GM12878 (cell line): ENCODE results near the gene MRPL42. TPM values are rescaled to one million over a fixed set of nuclear protein-coding genes. Genes with fewer than 3 reads are reported as not detected.
A peak's percentile ranks its signal among the peaks of the same experiment; 100 is the strongest.

Experiments
- ATF7 ChIP-seq: fragments of 450-650 bp; IDR thresholded peaks from 2 replicates; pipeline ENCODE4 v1.6.1; 2016; ENCODE audit warnings: low read depth, mild to moderate bottlenecking
- CEBPB ChIP-seq, 2 experiments: fragments of 150-350 bp in 1 of 2; IDR thresholded peaks; 2 replicates each; pipeline ENCODE4 v1.6.1; 2012 to 2014; ENCODE audit warnings: low read depth in 2 of 2, low read length in 2 of 2, borderline replicate concordance in 1 of 2, inconsistent platforms in 1 of 2
- EGR1 ChIP-seq, 2 experiments: IDR thresholded peaks; 1 replicate in 1 of 2; 2 replicates in 1 of 2; pipeline ENCODE4 v1.6.1; 2011 to 2012; ENCODE audit warnings: low read depth in 2 of 2, low read length in 2 of 2, borderline replicate concordance in 1 of 2, mild to moderate bottlenecking in 1 of 2, moderate library complexity in 1 of 2
- EP300 ChIP-seq, 2 experiments: fragments of 150-350 bp in 1 of 2; IDR thresholded peaks; 2 replicates each; pipeline ENCODE4 v1.6.1; 2011 to 2012; ENCODE audit warnings: low read depth in 2 of 2, low read length in 2 of 2, borderline replicate concordance in 1 of 2, improper control_type of control experiment in 1 of 2, inconsistent platforms in 1 of 2; ENCODE audit not compliant: control insufficient read depth in 1 of 2
- KLF5 ChIP-seq: fragments of 450-650 bp; IDR thresholded peaks from 2 replicates; pipeline ENCODE4 v1.6.1; 2014; ENCODE audit warnings: mild to moderate bottlenecking; ENCODE audit not compliant: partially characterized antibody
- MLLT1 ChIP-seq: fragments of 450-650 bp; IDR thresholded peaks from 2 replicates; pipeline ENCODE4 v1.6.1; 2016; ENCODE audit warnings: mild to moderate bottlenecking
- MXI1 ChIP-seq: fragments of 150-350 bp; IDR thresholded peaks from 2 replicates; pipeline ENCODE4 v1.6.1; 2011; ENCODE audit warnings: low read depth, mild to moderate bottlenecking, inconsistent platforms, low read length, improper control_type of control experiment
- MYC ChIP-seq: IDR thresholded peaks from 2 replicates; pipeline ENCODE4 v1.6.1; 2011; ENCODE audit warnings: mild to moderate bottlenecking, low read length, moderate library complexity, inconsistent platforms; ENCODE audit not compliant: insufficient read depth, insufficient replicate concordance, insufficient read length, severe bottlenecking
- RCOR1 ChIP-seq: conservative IDR thresholded peaks from 2 replicates; pipeline ENCODE4 v1.6.1; 2012; ENCODE audit warnings: low read depth, low read length, improper control_type of control experiment
- RFX5 ChIP-seq: IDR thresholded peaks from 2 replicates; pipeline ENCODE4 v1.6.1; 2011; ENCODE audit warnings: low read depth, low read length, improper control_type of control experiment
- SP1 ChIP-seq: IDR thresholded peaks from one replicate; pipeline ENCODE4 v1.6.1; 2011; ENCODE audit warnings: low read depth, low read length
- SREBF1 ChIP-seq: IDR thresholded peaks from 2 replicates; pipeline ENCODE4 v1.6.1; 2012; ENCODE audit warnings: mild to moderate bottlenecking, low read length
- ZNF207 ChIP-seq: fragments of 450-650 bp; IDR thresholded peaks from 2 replicates; pipeline ENCODE4 v1.6.1; 2014; ENCODE audit warnings: antibody characterized with exemption, mild to moderate bottlenecking, borderline replicate concordance
- polyA plus RNA-seq, 11 experiments: library from polyadenylated mRNA; depleted of rRNA in 4 of 11; unstranded in 6 of 11; stranded (reverse) in 5 of 11; fragments of >200 nt; fragmentation: Nextera tagmentation in 4 of 11; fragmentation: Illumina TruSeq in 1 of 11; extraction: Ambion mirVana in 4 of 11; extraction: Trizol in 1 of 11; gene quantifications; 1 replicate in 1 of 11; 2 replicates in 10 of 11; pipeline versions ENCODE4 v1.2.1 to v1.2.3, GENCODE V29; 2011 to 2016; ENCODE audit warnings: inconsistent platforms in 2 of 11, missing spikeins in 2 of 11, low read depth in 1 of 11
- total RNA-seq, 4 experiments: library from RNA; depleted of rRNA in 3 of 4; stranded (reverse); fragments of >200 nt in 3 of 4; fragmentation: Illumina TruSeq in 1 of 4; extraction: Trizol in 1 of 4; gene quantifications; 2 replicates each; pipeline versions ENCODE4 v1.2.1 to v1.2.3, GENCODE V29; 2013 to 2021
- TF ChIP-seq, protein P1 (sequence below): IDR thresholded peaks from 2 replicates; pipeline ENCODE4 v1.6.1; 2011; ENCODE audit warnings: borderline replicate concordance, low read depth, mild to moderate bottlenecking, moderate library complexity, low read length; ENCODE audit not compliant: insufficient read depth, poor library complexity, severe bottlenecking
- TF ChIP-seq, protein P2 (sequence below): fragments of 450-650 bp; formaldehyde crosslinking; IDR thresholded peaks from 2 replicates; pipeline ENCODE4 v1.5.0; 2022; ENCODE audit warnings: mild to moderate bottlenecking, missing genetic modification characterization
- TF ChIP-seq, protein P3 (sequence below): fragments of 450-650 bp; IDR thresholded peaks from 2 replicates; pipeline ENCODE4 v1.6.1; 2014; ENCODE audit warnings: mild to moderate bottlenecking
- TF ChIP-seq, protein P4 (sequence below): fragments of 150-350 bp; IDR thresholded peaks from 2 replicates; pipeline ENCODE4 v1.6.1; 2016; ENCODE audit warnings: low read depth, low read length

MRPL42 gene
- total and polyA plus RNA-seq, 10 of the 15 experiments (the other 5 are each of a cell fraction or from before 2014, with no cell fraction given) = 65.1 to 427 (median 126) TPM

GRCh38 chr12:93467351-93468007 is at the start of gene MRPL42 (continued):
- TF ChIP-seq, protein P1, sequence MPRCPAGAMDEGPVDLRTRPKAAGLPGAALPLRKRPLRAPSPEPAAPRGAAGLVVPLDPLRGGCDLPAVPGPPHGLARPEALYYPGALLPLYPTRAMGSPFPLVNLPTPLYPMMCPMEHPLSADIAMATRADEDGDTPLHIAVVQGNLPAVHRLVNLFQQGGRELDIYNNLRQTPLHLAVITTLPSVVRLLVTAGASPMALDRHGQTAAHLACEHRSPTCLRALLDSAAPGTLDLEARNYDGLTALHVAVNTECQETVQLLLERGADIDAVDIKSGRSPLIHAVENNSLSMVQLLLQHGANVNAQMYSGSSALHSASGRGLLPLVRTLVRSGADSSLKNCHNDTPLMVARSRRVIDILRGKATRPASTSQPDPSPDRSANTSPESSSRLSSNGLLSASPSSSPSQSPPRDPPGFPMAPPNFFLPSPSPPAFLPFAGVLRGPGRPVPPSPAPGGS = no peak
- TF ChIP-seq KLF5 = peak; percentile 52
- TF ChIP-seq RCOR1 = no peak
- TF ChIP-seq, protein P2, sequence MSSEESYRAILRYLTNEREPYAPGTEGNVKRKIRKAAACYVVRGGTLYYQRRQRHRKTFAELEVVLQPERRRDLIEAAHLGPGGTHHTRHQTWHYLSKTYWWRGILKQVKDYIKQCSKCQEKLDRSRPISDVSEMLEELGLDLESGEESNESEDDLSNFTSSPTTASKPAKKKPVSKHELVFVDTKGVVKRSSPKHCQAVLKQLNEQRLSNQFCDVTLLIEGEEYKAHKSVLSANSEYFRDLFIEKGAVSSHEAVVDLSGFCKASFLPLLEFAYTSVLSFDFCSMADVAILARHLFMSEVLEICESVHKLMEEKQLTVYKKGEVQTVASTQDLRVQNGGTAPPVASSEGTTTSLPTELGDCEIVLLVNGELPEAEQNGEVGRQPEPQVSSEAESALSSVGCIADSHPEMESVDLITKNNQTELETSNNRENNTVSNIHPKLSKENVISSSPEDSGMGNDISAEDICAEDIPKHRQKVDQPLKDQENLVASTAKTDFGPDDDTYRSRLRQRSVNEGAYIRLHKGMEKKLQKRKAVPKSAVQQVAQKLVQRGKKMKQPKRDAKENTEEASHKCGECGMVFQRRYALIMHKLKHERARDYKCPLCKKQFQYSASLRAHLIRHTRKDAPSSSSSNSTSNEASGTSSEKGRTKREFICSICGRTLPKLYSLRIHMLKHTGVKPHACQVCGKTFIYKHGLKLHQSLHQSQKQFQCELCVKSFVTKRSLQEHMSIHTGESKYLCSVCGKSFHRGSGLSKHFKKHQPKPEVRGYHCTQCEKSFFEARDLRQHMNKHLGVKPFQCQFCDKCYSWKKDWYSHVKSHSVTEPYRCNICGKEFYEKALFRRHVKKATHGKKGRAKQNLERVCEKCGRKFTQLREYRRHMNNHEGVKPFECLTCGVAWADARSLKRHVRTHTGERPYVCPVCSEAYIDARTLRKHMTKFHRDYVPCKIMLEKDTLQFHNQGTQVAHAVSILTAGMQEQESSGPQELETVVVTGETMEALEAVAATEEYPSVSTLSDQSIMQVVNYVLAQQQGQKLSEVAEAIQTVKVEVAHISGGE (CRISPR knock-in tag) = no peak
- no peak for TF ChIP-seq EP300 (IDR thresholded peaks at IDR 0.05; ENCODE audit: borderline replicate concordance in 1 of 2, control insufficient read depth in 1 of 2, low read depth in 2 of 2, low read length in 2 of 2)
- no peak for TF ChIP-seq RFX5
- TF ChIP-seq SP1 = peak; percentile 7
- TF ChIP-seq ATF7 = 0 out of 2 replicates have a peak, but pooled peaks have one; percentile 36
- peak; percentile 96 for TF ChIP-seq MYC
- TF ChIP-seq EGR1 (IDR thresholded peaks at IDR 0.05; ENCODE audit: borderline replicate concordance in 1 of 2, low read depth in 2 of 2, low read length in 2 of 2) = 0 out of 3 replicates have a peak, but pooled peaks of 1 of the 2 experiments have one; percentile 26
- TF ChIP-seq CEBPB (IDR thresholded peaks at IDR 0.05; ENCODE audit: borderline replicate concordance in 1 of 2, low read depth in 2 of 2, low read length in 2 of 2) = no peak
- peak; percentile 71; the same call in 1 of the 2 replicates for TF ChIP-seq ZNF207
- TF ChIP-seq MXI1 = peak; percentile 46; the same call in 1 of the 2 replicates
- TF ChIP-seq, protein P3, sequence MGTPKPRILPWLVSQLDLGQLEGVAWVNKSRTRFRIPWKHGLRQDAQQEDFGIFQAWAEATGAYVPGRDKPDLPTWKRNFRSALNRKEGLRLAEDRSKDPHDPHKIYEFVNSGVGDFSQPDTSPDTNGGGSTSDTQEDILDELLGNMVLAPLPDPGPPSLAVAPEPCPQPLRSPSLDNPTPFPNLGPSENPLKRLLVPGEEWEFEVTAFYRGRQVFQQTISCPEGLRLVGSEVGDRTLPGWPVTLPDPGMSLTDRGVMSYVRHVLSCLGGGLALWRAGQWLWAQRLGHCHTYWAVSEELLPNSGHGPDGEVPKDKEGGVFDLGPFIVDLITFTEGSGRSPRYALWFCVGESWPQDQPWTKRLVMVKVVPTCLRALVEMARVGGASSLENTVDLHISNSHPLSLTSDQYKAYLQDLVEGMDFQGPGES = no peak
- 0 out of 2 replicates have a peak, but pooled peaks have one; percentile 90 for TF ChIP-seq MLLT1
- TF ChIP-seq, protein P4, sequence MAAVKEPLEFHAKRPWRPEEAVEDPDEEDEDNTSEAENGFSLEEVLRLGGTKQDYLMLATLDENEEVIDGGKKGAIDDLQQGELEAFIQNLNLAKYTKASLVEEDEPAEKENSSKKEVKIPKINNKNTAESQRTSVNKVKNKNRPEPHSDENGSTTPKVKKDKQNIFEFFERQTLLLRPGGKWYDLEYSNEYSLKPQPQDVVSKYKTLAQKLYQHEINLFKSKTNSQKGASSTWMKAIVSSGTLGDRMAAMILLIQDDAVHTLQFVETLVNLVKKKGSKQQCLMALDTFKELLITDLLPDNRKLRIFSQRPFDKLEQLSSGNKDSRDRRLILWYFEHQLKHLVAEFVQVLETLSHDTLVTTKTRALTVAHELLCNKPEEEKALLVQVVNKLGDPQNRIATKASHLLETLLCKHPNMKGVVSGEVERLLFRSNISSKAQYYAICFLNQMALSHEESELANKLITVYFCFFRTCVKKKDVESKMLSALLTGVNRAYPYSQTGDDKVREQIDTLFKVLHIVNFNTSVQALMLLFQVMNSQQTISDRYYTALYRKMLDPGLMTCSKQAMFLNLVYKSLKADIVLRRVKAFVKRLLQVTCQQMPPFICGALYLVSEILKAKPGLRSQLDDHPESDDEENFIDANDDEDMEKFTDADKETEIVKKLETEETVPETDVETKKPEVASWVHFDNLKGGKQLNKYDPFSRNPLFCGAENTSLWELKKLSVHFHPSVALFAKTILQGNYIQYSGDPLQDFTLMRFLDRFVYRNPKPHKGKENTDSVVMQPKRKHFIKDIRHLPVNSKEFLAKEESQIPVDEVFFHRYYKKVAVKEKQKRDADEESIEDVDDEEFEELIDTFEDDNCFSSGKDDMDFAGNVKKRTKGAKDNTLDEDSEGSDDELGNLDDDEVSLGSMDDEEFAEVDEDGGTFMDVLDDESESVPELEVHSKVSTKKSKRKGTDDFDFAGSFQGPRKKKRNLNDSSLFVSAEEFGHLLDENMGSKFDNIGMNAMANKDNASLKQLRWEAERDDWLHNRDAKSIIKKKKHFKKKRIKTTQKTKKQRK = no peak
- TF ChIP-seq SREBF1 = peak; percentile 57; the same call in 1 of the 2 replicates
